DND-41 (cell line): ENCODE measurements around the gene MRPL54.

ENCODE experiments used
- ATAC-seq: fragments of 200-7000 bp; cut with Tn5 transposase; 3 replicates; pipeline ENCODE4 v1.9.1; 2021; ENCODE audit warnings: low read depth; ENCODE audit not compliant: insufficient read depth
- DNase-seq: peaks from one replicate; pipeline ENCODE4 v3.0.0-alpha.2; 2020
- H2AFZ ChIP-seq: 2 replicates; pipeline ENCODE4 v1.6.0; 2012; ENCODE audit warnings: low read depth, low read length
- H3K27ac ChIP-seq: 2 replicates; pipeline ENCODE4 v1.5.1; 2012; ENCODE audit warnings: low read length, inconsistent platforms
- H3K27me3 ChIP-seq: fragments of 200-600 bp; sonication (generic); 2 replicates; pipeline ENCODE4 v1.6.0; 2012; ENCODE audit warnings: low read length, mild to moderate bottlenecking, inconsistent platforms; ENCODE audit not compliant: insufficient read depth, poor library complexity
- H3K36me3 ChIP-seq: 2 replicates; pipeline ENCODE4 v1.5.1; 2012; ENCODE audit warnings: low read length, inconsistent platforms; ENCODE audit not compliant: insufficient read depth
- H3K4me1 ChIP-seq: 2 replicates; pipeline ENCODE4 v1.5.1; 2012; ENCODE audit warnings: mild to moderate bottlenecking, low read length; ENCODE audit not compliant: insufficient read depth
- H3K4me2 ChIP-seq: 2 replicates; pipeline ENCODE4 v1.6.0; 2012; ENCODE audit warnings: mild to moderate bottlenecking, moderate library complexity, low read length, inconsistent platforms; ENCODE audit not compliant: insufficient read depth
- H3K4me3 ChIP-seq, 2 experiments: fragments of 200-600 bp in 1 of 2; shearing (Covaris generic) in 1 of 2; 2 replicates each; pipeline ENCODE4 v1.5.1; 2012 to 2016; ENCODE audit warnings: inconsistent platforms in 2 of 2, low read length in 2 of 2, mild to moderate bottlenecking in 2 of 2, low read depth in 1 of 2, moderate library complexity in 1 of 2
- H3K79me2 ChIP-seq: 2 replicates; pipeline ENCODE4 v1.6.0; 2012; ENCODE audit warnings: low read length, inconsistent platforms; ENCODE audit not compliant: insufficient read depth
- H3K9ac ChIP-seq: 2 replicates; pipeline ENCODE4 v1.6.0; 2012; ENCODE audit warnings: low read depth, mild to moderate bottlenecking, inconsistent platforms, low read length, moderate library complexity
- H3K9me3 ChIP-seq: 2 replicates; pipeline ENCODE4 v1.5.1; 2012; ENCODE audit warnings: low read length, moderate library complexity, mild to moderate bottlenecking, inconsistent platforms; ENCODE audit not compliant: insufficient read depth, severe bottlenecking
- H4K20me1 ChIP-seq: 2 replicates; pipeline ENCODE4 v1.6.0; 2012; ENCODE audit warnings: low read length; ENCODE audit not compliant: insufficient read depth
- EZH2 ChIP-seq: IDR thresholded peaks from 3 replicates; pipeline ENCODE4 v1.6.1; 2012; ENCODE audit warnings: borderline replicate concordance, low read depth, mild to moderate bottlenecking, moderate library complexity, low read length, inconsistent platforms; ENCODE audit not compliant: severe bottlenecking
- TF ChIP-seq, protein P1 (sequence below): IDR thresholded peaks from 2 replicates; pipeline ENCODE4 v1.5.1; 2012; ENCODE audit warnings: borderline replicate concordance, low read length, moderate library complexity, mild to moderate bottlenecking; ENCODE audit not compliant: poor library complexity, severe bottlenecking; ENCODE audit errors: extremely low read depth

The MRPL54 gene

GRCh38 chr19:3748965-3749364 is 13.5 kb upstream of the MRPL54 start:
- H3K27ac ChIP-seq: no peak overlapping the region
- no peaks in the 10 kb centered on the region for H3K79me2 ChIP-seq
- no peak for DNase-seq
- peaks cover 32% of the 10 kb centered on the region for H3K36me3 ChIP-seq
- no peaks in the 10 kb centered on the region for H3K27me3 ChIP-seq
- H2AFZ ChIP-seq: no peak overlapping the region
- H4K20me1 ChIP-seq: no peaks in the 10 kb centered on the region
- no peak for TF ChIP-seq EZH2
- H3K9ac ChIP-seq: no peak overlapping the region
- H3K4me2 ChIP-seq: no peak overlapping the region
- H3K4me3 ChIP-seq: no peak overlapping the region
- no peaks in the 10 kb centered on the region for H3K4me1 ChIP-seq
- ATAC-seq: no peak
- H3K9me3 ChIP-seq: no peaks in the 10 kb centered on the region

- H3K9me3 ChIP-seq: no peaks in the 10 kb centered on the region
- H3K4me1 ChIP-seq: no peaks in the 10 kb centered on the region
- H3K27me3 ChIP-seq: no peaks in the 10 kb centered on the region
- DNase-seq (no peak), ATAC-seq (no peak)
- no peak overlapping the region for H3K27ac ChIP-seq
- H3K4me3 ChIP-seq: no peak overlapping the region
- peaks cover 36% of the 10 kb centered on the region for H3K36me3 ChIP-seq
- no peak overlapping the region for H2AFZ ChIP-seq
- H3K79me2 ChIP-seq: no peaks in the 10 kb centered on the region
- no peak for TF ChIP-seq EZH2
- TF ChIP-seq, protein P1, sequence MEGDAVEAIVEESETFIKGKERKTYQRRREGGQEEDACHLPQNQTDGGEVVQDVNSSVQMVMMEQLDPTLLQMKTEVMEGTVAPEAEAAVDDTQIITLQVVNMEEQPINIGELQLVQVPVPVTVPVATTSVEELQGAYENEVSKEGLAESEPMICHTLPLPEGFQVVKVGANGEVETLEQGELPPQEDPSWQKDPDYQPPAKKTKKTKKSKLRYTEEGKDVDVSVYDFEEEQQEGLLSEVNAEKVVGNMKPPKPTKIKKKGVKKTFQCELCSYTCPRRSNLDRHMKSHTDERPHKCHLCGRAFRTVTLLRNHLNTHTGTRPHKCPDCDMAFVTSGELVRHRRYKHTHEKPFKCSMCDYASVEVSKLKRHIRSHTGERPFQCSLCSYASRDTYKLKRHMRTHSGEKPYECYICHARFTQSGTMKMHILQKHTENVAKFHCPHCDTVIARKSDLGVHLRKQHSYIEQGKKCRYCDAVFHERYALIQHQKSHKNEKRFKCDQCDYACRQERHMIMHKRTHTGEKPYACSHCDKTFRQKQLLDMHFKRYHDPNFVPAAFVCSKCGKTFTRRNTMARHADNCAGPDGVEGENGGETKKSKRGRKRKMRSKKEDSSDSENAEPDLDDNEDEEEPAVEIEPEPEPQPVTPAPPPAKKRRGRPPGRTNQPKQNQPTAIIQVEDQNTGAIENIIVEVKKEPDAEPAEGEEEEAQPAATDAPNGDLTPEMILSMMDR: no peak
- no peaks in the 10 kb centered on the region for H4K20me1 ChIP-seq
- H3K9ac ChIP-seq: no peak overlapping the region
- H3K4me2 ChIP-seq: no peak overlapping the region
Measured at GRCh38 chr19:3750211-3750610, 12.3 kb upstream of the MRPL54 start.

DNA sequence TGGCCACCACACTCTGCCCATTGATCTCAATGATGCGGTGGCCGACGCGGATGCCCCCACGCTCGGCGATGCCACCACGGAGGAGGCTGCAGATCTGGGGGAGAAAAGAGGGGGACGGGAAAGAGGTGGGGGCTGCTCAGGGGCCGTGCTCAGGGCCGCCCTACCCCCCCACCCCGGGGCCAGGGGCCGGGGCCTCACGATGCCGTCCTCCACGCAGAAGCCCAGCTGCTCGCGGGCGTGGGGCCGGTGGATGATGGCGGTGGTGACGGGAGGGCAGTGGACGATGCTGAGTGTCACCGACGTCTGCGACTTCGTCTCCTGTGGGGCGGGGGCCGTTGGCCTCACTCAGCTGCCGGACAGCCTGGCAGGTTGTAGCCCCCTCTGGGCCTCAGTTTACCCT is 11.2 kb upstream of the MRPL54 start:
- H3K36me3 ChIP-seq: peaks cover 36% of the 10 kb centered on the region
- H3K9ac ChIP-seq: no peak overlapping the region
- TF ChIP-seq, protein P1: no peak
- no peak for TF ChIP-seq EZH2
- no peak overlapping the region for H3K27ac ChIP-seq
- ATAC-seq (no peak), DNase-seq (no peak)
- no peak overlapping the region for H3K4me2 ChIP-seq
- H3K4me1 ChIP-seq: no peaks in the 10 kb centered on the region
- H2AFZ ChIP-seq: no peak overlapping the region
- H3K27me3 ChIP-seq: no peaks in the 10 kb centered on the region
- no peaks in the 10 kb centered on the region for H3K79me2 ChIP-seq
- no peak overlapping the region for H3K4me3 ChIP-seq
- H3K9me3 ChIP-seq: no peaks in the 10 kb centered on the region
- no peaks in the 10 kb centered on the region for H4K20me1 ChIP-seq

DNA sequence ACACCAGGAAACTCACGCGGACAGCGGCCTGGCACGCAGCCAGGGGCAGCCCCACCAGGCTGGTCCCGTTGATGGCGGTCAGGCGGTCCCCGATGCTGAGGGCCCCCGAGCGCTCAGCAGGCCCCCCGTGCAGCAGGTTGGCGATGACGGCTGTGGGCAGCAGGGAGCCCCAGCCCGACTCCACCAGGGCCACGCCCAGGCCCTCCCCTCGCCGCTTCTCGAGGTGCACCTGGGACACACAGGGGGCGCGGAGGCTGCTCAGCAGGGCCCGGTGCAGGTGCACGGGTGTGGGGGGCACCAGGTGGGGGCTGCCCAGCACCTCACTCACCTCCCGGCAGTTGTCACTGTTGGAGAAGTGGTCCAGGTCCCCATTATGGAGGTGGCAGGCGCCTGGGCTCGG is 10.0 kb upstream of the MRPL54 start:
- no peak overlapping the region for H3K27ac ChIP-seq
- H4K20me1 ChIP-seq: no peaks in the 10 kb centered on the region
- TF ChIP-seq EZH2: no peak
- TF ChIP-seq, protein P1: no peak
- no peak for ATAC-seq
- no peak overlapping the region for H3K4me2 ChIP-seq
- H3K9me3 ChIP-seq: no peaks in the 10 kb centered on the region
- no peaks in the 10 kb centered on the region for H3K79me2 ChIP-seq
- no peak overlapping the region for H3K4me3 ChIP-seq
- DNase-seq: no peak
- no peak overlapping the region for H3K9ac ChIP-seq
- no peaks in the 10 kb centered on the region for H3K4me1 ChIP-seq
- peaks cover 36% of the 10 kb centered on the region for H3K36me3 ChIP-seq
- H3K27me3 ChIP-seq: no peaks in the 10 kb centered on the region
- H2AFZ ChIP-seq: no peak overlapping the region
